Measurements from ENCODE around the gene PRSS33. TPM values are rescaled to one million over a fixed set of nuclear protein-coding genes. Genes with fewer than 3 reads are reported as not detected.

PRSS33 gene
- total RNA-seq, 1 donor from 2014 or later, result not detected

- DNase-seq (ENCODE audit: low read depth), result no peak
These were observed 33.6 kb upstream of the PRSS33 start for GRCh38 chr16:2820836-2821486.

DNA sequence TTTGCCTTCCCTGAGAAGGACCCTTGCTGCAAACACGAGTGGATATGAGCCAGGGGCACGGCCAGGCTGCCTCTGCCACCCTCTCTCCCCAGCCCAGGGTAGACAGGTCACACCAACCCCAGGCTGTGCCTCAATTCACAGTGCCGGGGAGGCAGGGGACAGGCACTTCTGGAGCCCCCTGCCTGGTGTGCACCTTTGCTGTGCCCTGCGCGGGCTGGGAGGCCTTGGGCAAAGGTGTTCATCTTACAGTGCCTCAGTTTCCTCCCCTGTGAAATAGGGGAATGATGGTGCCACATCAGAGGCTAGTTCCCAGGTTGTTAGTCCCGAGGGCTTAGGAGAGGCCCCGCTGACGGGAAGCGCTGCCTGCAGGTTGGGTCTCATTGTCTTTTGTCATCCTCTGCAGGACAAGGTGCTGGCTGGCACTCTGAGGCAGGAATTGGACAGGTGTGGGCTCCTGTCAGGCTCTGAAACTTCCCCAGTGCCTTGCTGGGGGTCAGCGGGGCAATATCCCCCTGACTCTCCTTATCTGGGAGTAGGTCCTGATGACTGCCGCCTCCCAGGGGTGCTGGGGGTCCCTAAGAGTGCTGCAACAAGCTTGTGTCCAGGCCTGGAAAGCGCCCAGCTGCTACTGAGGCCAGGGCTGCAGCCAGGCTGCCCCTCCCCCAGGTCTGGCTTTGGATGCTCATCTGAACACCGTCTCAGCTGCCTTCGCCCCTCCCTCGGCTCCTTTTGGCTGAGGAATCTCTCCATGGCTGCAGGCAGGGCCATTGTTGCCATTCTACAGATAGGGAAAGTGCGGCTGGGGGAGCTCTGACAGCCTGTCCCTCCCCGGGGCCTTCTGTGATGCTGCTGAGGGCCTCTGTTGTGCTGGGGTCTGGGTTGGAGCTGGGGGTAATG, 32.8 kb upstream of the PRSS33 start:
- DNase-seq (ENCODE audit: low read depth), result no peak

- no peak for DNase-seq (ENCODE audit: low read depth)
These were observed 32.0 kb upstream of the PRSS33 start for GRCh38 chr16:2819179-2819938.

GRCh38 chr16:2818272-2818876, 31.0 kb upstream of the PRSS33 start:
- DNase-seq (ENCODE audit: low read depth), result no peak

- no peak for DNase-seq (ENCODE audit: low read depth)
These were observed 30.2 kb upstream of the PRSS33 start for GRCh38 chr16:2817340-2818271.

- no peak for DNase-seq (ENCODE audit: low read depth)
These were observed 29.5 kb upstream of the PRSS33 start, which contains the start of gene PRSS21 for GRCh38 chr16:2816751-2817339. Gene PRSS21, plus strand, starts transcription at chr16:2817237. Its CDS starts 32 bp downstream, at chr16:2817269.

DNA sequence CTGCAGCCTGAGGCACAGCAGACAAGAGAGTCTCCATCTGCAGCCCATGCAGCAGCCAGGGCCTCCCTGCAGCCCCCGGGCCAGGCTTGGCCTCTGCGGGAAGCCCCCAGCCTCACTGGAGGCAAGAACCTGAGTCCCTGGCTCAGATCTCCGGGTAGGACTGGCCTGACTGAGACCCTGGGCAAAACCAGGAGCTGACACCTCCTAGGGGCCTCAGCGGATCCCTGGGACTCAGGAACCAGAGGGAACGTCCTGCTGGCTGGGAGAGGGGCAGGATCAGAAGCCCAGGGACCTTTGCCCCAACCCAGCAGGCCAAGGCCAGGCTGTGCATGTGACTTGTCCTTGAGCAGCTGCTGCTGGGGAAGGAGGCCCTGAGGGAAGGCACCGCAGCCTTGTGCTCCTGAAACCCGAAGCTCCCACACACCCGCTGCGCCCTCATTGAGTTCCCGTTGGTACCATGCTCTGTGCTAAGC, 28.0 kb upstream of the PRSS33 start:
- DNase-seq (ENCODE audit: low read depth), result peak; percentile 42

DNA sequence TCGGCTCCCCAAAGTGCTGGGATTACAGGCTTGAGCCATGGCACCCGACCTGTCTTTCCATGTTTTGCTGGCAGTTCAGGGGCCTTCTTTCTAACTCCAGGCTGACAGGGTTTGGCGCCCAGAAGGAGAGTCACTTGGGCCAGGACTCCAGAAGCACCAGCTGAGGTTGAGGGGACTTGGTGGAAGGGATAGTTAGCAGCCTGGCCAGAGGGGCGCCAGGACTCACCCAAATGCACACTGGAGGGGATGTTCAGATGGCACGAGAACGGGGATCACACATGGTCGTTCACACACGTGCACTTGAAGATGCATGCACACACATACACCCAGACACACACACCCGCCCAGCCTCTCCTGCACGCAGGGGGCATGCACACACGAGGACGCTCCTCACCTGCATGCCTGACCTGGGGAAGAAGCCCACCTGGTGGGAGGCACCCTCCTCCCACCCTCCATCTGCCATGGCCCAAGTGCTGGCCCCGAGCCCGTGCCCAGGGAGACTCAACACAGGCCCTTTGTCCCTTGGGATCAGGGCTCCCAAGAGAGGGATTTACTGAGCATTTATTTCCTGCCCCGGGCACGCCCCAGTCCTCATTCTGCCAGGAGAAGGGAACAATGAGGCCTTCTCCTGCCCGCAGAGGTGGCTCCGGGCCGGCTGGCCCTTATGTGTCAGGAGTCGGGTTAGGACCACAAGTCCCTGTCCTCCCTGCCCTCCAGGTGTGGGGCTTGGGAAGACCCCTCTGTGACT, 27.4 kb upstream of the PRSS33 start:
- DNase-seq (ENCODE audit: low read depth), result no peak

DNA sequence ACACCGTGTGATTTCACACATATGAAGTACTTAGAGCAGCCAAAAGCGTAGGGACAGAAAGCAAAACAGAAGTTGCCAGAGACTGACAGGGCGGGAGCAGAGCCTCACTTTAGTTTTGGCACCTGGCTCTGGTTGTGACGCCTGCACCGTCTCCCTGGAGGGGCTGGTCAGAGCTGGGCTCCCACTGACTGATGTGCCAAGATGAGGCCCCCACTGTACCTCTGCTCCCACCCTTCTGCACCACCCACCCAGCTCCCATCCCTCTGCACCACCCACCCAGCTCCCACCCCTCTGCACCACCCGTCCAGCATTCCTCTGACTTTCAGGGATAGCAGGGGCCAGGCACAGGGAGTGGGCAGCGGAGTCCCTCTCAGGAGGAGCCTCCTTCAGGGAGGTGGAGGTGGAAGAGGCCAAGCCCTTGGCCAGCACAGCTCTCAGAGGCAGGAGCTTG, 26.4 kb upstream of the PRSS33 start:
- no peak for DNase-seq (ENCODE audit: low read depth)

DNA sequence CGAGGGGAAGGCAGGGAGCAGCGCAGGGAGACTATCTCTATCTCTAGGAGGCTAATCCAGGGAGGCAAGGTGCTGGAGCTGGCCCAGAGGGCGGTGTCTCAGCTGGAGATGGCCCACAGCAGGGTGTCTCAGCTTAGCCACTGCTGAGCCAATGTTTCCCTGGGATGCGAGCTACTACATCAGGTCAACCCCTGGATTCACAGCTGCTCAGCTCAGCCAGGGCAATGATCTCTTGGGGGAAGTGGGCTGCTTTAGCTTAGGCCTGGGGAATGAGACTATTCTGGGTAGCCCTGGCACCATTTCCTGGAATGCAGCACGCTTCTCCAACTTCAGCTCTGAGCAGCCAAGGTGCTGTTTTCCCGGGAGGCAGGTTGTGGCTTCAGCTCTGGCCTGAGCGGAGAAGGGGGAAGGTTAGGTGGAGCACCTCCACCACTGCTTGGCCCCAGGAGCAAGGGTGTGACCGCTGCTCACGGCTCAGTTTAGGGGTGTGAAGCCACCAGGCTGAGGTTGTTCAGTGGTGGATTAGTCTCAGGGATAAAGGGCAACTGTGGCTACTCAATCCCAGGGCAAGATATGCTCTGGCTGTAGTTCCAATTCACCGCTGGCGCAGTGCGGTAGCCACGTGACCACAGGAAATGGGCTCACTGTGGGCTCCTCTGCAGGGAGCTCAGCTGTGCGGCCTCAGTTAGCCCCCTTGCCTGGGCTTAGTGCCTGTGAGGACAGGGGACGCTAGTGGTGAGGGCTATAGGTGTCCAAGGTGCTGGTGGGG, 24.5 kb upstream of the PRSS33 start:
- peak; percentile 19 for DNase-seq (ENCODE audit: low read depth)

- DNase-seq (ENCODE audit: low read depth), result no peak
These were observed 23.3 kb upstream of the PRSS33 start for GRCh38 chr16:2810651-2811050.

GRCh38 chr16:2809149-2809760, 21.9 kb upstream of the PRSS33 start:
- no peak for DNase-seq (ENCODE audit: low read depth)

GRCh38 chr16:2808181-2808580, 20.8 kb upstream of the PRSS33 start:
- no peak for DNase-seq (ENCODE audit: low read depth)

DNA sequence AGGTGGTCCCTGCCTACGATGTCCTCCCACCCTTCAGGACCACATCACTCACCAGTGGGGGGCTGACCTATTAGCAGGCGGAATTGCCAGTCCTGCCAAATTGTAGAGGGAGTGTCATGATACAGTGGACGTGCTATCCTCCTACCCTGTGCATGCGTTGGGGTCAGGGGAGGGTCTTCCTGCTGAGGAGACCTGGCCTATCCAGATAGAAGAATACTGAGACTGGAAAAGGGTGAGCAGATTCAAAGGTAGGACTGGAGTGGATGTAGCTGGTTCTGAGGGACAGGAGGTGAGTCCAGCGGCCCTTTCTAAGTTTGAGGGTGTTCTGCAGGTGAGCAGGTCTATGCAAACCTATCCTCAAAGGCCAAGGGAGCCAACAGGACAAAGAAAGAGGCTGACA, 18.9 kb upstream of the PRSS33 start:
- DNase-seq (ENCODE audit: low read depth), result no peak

GRCh38 chr16:2804728-2805127, 17.4 kb upstream of the PRSS33 start:
- DNase-seq (ENCODE audit: low read depth), result no peak

DNA sequence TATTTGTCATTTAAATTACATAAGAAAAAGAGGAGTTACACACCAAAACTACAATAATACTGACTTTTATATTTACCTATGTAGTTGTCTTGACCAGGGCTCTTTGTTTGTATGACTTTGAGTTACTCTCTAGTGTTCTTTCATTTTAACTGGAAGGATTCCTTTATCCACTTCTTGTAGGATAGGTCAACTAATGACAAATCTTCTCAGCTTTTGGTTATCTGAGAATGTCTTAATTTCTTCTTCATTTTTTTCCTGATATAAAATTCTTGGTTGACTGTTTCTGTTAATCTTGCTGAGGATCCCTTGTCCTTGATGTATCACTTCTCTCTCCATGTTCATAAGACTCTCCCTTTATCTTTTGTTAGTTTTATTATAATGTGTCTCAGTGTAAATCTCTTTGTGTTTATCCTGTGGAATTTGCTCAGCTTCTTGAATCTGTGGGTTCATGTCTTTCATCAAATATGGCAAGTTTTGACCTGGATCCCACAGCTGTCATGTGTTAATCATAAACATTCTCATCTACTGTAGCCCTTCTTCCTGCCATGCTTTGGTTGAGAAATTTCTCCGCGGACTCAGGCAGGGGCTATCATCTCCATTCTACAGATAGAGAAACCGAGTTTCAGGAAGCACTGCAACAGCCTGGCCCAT, 16.3 kb upstream of the PRSS33 start:
- no peak for DNase-seq (ENCODE audit: low read depth)

GRCh38 chr16:2799859-2800226, 12.5 kb upstream of the PRSS33 start:
- DNase-seq (ENCODE audit: low read depth), result no peak

Data from myocyte (in vitro differentiated cells).